NCI-H128 (cell line): ENCODE results near the gene EFNB1.

ENCODE experiments used
- DNase-seq: peaks from one replicate; lab custom pipeline; 2025; ENCODE audit not compliant: unreplicated experiment; lab: John Stamatoyannopoulos, UW

The EFNB1 gene

DNA sequence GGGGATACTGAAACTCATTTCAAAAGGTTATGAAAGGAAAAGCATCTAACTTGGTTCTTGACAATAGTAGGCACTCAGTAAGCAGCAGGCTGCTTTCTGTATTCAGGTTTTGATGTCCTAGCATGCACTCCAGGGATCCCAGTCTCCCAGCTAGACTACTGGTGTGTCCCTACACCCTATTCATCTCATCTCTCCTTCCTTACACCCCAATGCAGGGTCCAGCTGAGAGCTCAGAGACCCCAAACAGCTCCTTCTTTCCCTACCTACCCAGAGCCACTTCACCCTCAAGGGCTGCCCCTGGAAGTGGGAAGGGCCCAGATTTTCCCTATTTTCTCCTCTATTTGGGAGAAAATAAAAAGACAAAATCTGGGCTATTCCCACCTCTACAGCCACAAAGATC lies 1.6 kb upstream of the EFNB1 start:
- DNase-seq: no peak

DNA sequence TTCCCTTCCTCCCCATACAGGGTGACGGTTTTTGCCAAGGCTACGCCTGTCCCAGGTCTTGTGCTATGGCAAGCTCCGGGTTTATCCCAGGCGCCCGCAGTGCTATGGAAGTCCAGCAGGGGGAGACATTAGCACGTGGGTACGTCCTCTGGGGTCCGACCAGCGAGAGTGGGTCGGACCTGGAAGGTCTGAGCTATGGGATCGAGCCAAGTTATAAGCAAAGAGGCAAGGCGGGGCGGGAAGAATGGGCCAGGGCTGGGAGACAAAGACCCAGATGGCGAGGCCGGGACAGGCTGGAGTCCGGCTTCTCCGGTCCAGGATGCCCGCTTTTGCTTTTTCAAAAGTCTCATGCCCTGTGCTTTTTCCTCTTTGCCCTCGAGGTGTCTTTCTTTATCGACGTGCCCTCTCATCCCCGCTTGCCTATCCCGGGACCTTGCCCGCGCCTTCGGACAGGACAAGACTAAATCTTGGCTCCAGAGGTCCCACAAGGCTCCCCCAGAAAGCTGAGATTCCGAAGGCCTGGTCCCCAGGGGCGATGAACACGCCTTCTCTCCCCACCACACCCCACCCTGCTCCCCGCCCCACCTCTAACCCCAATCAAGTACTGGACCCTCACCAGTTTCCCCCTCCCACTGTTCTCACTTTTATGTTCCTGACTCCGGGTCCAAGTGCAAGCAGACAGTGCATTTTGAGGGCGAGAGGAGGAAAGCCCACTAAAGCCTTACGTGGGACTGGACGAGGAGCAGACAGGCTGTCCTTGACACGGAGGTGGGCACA lies 785 bp upstream of the EFNB1 start:
- peak; percentile 59 for DNase-seq

DNA sequence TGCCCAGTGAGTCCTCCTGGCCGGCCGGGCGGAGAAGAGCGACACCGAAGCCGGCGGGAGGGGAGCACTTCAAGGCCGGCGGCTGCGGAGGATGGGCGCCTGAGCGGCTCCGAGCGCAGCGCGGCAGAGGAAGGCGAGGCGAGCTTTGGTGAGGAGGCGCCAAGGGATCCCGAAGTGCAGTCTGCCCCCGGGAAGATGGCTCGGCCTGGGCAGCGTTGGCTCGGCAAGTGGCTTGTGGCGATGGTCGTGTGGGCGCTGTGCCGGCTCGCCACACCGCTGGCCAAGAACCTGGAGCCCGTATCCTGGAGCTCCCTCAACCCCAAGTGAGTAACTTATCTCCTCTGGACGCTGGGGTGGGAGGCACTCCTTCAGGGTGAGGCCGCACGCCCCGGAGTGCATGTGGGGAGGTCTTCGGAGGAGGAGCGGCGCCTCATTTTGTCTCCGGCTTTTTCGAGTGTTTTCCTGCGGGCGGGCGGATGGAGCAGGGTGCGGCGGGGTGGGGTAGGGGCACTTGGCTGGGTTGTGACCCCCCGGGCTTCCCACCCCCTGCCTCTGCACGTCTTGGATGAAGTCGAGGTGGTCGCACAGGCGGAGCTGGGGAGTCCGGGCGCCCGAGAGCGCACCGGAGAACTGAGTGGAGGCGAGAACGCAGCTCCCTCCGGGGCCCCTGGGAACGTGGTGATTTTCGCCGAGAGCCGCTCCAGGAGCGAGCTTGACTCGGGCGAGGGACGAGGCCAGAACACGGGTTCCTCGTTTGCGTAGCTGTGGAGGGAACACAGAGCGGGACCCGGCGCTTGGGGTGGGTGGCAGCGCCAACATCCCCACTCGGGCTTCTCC lies 979 bp downstream of the EFNB1 start:
- DNase-seq: no peak

DNA sequence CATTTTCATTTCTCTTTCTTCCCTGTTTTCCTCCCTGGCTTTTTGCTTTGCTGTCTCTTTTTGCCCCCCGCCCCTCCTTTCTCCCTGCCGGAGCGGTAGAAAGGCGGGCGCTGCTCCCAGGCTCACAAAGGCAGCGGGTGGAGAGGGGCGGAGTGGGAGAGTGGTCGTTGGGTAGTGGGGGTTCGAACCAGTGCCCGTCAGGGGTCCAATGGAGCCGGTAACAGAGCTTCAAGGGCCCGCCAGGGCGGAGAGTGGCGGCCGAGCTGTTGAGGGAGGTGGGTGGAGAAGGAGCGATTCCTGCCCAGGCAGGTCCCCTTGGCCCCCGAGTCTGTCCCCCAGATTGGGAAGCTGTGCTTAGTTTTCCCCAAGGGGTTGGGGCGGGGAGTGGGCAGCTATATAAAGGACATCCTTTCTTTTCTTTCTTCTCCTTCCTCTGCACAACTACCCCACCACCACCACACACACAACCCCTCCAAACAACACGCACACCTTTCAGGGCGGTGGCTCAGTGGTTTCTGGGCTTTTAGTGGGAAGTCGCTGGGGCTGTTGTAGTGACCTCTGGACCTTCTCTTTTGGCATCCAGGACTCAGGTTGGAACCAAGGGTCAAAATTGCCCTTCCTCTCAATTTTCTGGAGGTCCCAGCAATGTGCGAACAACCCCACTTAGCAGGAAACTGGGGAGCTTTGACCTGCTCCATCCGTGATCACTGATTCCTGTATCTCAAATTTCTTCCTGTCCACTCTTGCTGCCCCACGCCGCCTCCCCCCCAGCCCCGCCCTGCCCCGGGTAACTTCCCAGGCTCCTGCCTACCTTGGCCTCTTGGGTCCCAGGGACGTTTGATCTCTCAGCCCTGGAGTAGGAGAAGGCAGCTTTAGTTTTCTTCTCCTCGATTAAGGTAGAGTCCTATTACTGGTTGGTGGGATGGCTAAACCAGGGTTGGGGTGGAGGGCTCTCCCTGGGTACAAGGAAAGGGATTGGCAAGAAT lies 1.9 kb downstream of the EFNB1 start:
- no peak for DNase-seq

DNA sequence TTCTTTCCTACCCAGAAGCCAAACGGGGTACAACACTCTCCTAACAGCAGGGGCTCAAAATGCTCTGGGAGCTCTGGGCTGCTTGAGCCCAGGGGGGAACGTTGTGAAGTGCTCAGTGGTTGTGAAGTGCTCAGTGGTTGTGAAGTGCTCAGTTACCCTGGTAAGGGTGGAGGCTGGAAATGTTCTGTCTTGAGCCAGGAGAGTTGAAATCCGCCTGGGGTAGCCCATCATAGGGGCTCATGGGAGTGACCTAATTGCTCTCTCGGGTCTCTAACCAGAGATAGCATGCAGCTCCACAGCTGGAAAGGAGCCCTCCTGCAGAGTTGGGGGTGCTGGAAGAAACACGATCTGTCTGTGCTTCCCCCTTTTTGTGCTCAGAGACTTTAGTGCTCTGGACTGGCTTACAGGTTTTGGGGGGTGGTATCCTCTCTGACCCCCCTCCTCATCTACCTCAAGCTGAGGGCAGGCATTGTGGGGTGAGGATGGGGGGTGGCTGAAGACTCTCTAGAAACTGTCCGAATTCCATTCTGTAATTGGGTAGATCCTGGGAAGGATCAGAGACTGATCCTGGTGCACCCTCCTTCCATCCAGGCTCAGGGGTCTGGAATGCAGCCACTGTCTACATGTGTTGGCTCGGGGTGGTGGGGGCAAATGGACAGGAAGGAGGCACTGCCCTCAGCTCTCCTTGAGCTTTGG lies 2.7 kb downstream of the EFNB1 start:
- no peak for DNase-seq

DNA sequence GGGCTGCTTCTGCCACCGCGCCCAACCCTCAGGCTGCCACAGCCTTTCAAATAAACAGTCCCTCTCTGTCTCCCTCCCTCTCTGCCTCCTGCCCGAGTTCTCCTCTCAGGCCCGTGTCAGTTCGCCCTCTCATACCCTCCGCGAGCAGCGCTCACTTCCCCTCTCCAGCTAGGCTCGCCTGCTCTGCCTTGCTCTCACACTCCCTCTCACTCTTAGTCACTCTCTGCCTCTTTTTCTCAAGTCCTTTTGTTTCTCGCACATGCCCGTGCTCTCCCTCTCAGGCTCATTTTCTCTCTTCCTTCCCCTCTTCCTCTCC lies 3.2 kb downstream of the EFNB1 start:
- DNase-seq: no peak

DNA sequence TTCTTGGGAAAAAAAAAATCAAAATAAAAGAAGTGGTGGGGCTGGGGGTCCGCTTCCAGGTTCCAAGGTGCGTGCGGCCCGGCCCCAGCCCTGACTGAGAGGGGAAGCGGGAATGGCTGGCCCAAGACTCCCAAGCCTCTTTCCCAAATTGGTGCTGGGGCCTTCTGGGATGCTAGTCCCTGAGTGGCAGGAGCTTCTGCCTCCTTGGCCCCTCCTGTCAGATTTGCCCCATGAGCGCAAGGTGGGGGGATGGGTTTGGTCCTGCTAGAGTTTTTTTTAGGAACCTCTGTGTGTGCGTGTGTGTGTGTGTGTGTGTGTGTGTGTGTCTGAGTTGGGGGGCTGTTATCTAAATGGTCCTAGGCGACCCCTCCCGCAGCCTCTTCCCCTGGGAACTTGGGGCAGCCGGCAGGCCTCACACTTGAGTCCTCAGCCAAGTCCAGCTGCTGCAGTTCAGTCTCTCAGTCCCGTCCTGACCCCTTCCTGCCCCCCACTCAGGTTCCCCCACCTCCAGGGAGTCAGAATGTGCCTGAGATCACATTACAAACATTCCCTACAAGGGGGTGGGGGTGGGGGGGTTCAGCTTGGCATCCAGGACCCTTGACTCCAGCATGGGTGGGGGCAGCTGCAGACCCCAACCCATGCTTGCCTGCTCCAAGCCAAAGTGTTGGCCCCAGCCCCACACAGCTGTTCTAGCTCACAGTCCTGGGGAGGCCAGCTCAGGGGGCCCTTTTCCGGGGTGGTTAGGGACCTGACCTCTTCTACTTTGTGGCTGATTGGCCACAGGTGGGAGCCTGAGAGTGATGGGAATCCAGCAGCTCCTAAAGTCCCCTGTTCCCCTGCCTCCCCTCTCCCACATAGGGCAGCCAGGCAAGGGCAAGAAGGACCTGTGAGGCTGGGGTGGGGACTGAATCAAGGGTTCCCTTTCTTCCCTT lies 4.0 kb downstream of the EFNB1 start:
- no peak for DNase-seq

DNA sequence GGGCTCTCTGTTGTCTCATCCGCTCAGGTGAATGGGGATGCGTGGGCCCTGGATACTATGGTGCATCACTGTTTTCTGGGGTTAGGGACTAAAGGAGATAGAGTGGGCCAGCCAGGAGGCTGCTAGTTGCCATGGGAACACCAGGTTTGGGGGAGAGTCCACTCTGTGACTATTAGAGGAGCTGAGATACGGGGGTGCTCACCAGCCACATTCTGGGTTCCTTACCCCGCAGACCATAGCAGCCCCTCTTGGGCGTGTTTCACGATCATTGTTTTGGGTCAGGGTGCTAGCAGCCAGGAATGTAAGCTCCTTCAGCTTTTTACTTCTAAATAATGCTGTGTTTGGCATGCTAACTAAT lies 4.6 kb downstream of the EFNB1 start:
- DNase-seq: no peak

DNA sequence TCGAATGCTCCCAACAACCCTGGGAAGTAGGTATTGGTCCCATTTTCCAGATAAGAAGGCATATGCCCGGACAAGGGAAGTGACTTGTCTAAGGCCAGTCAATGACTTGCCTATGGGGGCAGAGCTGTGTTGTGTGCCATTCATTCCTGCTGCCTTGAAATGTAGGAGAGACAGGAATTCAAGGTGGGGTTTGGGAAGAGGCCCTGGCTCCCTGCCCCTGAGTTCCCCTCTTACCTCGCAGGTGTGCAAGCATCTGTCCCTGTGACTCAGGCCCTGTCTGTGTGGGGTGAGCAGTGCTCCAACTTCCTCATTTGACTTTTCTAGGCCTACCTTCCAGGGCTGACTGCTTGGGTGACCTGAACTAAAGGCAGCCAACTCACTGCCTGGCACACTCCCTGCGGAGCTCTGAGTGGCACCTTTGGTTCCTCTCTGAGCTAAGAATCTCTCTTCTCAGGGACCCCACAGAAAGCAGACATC lies 5.1 kb downstream of the EFNB1 start:
- DNase-seq: no peak

DNA sequence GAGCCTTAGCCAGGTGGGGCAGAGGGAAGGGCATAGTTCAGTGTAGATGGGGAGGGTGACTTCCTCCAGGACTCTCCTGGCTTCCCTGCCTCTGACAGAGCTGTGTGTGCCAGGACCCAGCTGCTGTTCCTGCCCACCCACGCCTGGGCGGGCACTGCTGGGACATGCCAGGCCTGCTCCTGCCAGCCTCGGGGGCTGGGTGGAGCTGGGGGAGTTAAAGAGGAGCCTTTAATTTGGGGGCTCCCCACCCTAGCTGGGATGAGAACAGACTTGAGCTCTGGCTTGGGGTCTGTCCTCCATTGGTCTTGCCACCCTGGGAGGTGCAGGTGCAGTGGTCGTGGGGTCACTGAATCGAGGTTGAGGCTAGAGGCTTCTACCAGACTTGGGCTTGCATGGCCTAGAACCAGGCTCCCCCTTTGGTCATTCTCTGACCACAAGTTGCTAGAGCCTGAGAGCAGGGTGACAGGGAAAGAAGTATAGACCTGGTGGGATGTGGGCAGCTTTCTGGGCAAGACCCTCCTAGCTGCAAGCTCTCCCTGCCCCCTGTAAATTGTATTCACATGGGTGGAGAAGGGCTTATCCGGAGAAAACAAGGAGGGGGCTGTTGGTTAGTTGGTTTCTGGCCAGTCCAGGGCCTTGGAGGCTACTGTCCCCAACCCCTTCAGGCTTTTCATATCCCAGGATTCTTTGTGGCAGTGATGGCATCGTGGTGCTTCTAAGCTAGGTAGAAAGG lies 5.7 kb downstream of the EFNB1 start:
- no peak for DNase-seq

DNA sequence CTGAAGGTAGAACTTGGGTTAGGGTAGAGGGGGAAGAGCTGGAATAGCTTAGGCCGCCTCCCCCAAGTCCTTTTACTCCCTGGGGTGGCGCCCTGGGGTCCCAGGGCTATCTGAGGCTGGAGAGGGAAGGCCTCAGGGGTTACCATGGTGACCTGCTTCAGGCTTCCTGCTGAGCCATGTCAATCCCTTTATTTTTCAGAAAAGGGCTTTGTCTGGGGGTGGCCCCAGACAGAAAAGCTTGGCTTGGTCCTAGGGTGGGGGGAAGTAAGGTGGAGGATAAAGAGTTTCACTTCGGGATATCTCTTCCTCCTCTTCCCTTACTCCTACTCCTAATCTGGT lies 6.3 kb downstream of the EFNB1 start:
- DNase-seq: no peak

DNA sequence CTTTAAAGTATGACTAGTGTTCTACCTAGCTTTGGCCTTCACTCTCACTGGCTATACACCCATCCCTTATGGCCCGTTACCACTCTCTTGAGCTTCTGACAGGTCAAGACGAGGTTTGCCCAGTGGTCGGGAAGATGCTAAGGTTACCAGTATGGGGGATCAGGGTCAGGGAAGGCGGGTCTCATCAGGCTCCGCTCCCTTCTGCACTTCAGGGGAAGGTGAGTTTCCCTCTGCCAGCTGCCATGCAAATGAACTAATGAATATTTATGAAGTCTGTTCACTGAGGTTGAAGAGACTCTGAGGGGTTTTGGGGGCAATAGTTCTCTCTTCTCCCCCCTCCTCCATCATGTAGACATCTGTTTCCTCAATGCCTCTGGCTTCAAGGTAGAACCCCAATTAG lies 6.6 kb downstream of the EFNB1 start:
- DNase-seq: no peak

DNA sequence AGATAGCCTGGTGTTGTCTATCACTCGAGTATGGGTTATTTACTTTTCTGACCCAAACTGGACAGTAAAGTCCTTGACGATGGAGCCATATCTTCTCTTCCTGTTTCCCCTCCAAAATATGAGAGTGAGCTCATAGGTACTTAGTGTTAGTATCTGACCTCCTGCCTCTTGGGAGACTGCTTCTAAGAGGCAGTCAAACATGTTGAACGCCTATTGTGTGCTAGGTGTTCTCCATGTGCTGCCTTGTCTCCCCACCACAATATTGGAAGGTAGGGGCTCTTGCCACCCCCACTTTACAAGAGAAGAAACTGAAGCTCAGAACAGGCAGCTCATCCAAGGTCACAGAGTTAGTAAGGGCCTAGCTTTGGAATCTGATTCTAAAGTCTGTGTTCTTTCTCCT lies 8.3 kb downstream of the EFNB1 start:
- no peak for DNase-seq

DNA sequence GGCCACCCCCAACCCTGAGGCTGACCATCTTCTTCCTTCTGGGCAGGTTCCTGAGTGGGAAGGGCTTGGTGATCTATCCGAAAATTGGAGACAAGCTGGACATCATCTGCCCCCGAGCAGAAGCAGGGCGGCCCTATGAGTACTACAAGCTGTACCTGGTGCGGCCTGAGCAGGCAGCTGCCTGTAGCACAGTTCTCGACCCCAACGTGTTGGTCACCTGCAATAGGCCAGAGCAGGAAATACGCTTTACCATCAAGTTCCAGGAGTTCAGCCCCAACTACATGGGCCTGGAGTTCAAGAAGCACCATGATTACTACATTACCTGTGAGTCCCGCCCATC lies 9.7 kb downstream of the EFNB1 start:
- no peak for DNase-seq

DNA sequence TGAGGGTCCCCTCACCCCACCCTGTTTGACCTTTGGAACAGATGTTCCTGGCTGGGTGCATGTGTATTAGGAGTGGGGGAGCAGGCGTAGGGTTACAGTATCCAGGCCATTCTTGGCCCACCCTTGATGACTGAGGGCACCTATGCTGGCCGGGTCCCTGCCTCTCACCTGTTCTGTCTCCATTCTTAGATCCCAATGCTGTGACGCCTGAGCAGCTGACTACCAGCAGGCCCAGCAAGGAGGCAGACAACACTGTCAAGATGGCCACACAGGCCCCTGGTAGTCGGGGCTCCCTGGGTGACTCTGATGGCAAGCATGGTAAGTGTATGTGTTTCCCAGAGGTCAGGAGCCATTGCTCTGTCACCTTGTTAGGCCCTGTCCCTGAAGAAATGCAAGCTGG lies 10.9 kb downstream of the EFNB1 start:
- no peak for DNase-seq

DNA sequence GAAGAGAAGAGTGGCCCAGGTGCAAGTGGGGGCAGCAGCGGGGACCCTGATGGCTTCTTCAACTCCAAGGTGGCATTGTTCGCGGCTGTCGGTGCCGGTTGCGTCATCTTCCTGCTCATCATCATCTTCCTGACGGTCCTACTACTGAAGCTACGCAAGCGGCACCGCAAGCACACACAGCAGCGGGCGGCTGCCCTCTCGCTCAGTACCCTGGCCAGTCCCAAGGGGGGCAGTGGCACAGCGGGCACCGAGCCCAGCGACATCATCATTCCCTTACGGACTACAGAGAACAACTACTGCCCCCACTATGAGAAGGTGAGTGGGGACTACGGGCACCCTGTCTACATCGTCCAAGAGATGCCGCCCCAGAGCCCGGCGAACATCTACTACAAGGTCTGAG lies 11.4 kb downstream of the EFNB1 start:
- DNase-seq: no peak

DNA sequence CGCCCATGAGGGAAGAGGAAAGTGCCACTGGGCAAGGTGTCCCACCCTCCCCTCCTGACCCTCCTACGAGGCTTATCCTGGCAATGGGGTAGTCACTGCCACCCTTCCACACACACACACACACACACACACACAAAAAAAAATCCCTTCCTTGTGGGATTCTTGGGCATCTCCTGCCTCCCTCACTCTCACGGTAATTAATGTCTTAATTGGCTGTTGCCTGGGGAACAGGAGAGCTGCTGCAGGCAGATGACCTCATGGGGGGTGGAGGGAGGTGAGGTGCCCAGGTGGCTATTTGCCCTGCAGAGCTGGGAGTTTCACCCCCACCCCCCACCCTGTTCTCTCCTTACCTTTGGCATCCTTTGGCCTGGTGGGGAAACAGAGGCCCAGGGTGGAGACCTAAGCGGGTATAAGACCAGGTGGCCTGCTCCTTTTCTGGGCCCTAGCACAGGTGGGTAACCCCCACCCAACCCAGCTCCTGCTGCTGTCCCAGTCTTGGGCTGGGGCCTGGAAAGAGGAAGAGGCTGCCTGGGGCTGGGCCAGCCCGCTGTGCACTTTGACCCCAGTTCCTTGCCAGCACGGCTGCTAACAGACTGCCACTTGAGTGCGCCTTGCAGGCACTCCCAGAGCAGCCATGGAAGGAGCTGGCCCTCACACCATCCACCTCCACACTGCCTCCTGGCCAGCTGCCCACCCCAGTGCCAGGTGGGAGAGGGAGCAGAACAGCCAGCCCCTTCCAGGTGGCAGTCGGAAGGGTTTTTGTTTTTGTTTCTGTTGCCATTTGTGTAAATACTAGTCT lies 12.6 kb downstream of the EFNB1 start:
- DNase-seq: no peak

DNA sequence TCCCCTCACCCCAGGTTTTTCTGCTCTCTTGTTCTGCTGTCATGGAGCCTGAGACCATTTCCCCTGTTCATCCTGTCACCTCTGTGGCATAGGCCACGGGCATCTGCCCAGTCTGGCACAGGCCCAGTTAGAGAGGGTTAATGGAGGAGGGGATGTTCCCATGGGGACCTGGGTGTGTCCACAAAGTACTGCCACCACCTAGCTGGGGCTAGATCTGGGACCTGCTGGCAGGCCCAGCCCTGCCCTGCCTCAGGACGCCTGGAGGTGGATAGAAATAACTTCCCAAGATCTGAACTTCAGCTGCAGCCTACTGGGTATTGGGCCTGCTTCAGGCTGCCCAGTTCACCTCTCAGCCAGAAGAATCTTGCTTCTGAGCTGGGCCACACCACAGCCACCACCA lies 13.5 kb downstream of the EFNB1 start:
- no peak for DNase-seq
